Activated CD4-positive, alpha-beta T cell treated with anti-CD3 and anti-CD28 coated beads, Interleukin-2, amount 10 ng/mL, durations not matched to agents 7 days and 5 days (primary cell): ENCODE measurements around the gene HAPSTR1. TPM values are rescaled to one million over a fixed set of nuclear protein-coding genes. Genes with fewer than 3 reads are reported as not detected.
A peak's percentile ranks its signal among the peaks of the same experiment; 100 is the strongest.
"Not testable (repeated sequence)": the region's sequence is repeated elsewhere in the genome, so short reads cannot be mapped to it uniquely, and the experiment has no call there.

Experiments used
- CTCF ChIA-PET: fragments of 350-600 bp; sonication (Branson Sonifier 250); formaldehyde crosslinking; loops from one replicate; lab custom pipeline; 2021; ENCODE audit warnings: antibody characterized with exemption; lab: Charles Lee
- POLR2A ChIA-PET: fragments of 350-600 bp; sonication (Branson Sonifier 250); formaldehyde crosslinking; loops from one replicate; lab custom pipeline; 2021; ENCODE audit warnings: antibody characterized with exemption; lab: Charles Lee
- DNase-seq: peaks from one replicate; pipeline ENCODE4 v3.0.0-alpha.2; 2020
- H3K27ac Mint-ChIP-seq: one replicate; pipeline ENCODE4 v1.8.0; 2021; ENCODE audit warnings: mild to moderate bottlenecking, moderate library complexity, mixed read lengths
- H3K27me3 Mint-ChIP-seq: one replicate; pipeline ENCODE4 v1.8.0; 2021; ENCODE audit warnings: mixed read lengths
- H3K36me3 Mint-ChIP-seq: one replicate; pipeline ENCODE4 v1.8.0; 2021; ENCODE audit warnings: low read depth, mixed read lengths
- H3K4me1 Mint-ChIP-seq: one replicate; pipeline ENCODE4 v1.8.0; 2021; ENCODE audit warnings: mixed read lengths
- H3K4me3 Mint-ChIP-seq: one replicate; pipeline ENCODE4 v1.8.0; 2021; ENCODE audit warnings: mild to moderate bottlenecking, moderate library complexity, mixed read lengths
- H3K9me3 Mint-ChIP-seq: one replicate; pipeline ENCODE4 v1.8.0; 2021; ENCODE audit warnings: mixed read lengths
- total RNA-seq, 2 experiments: library from RNA; stranded (reverse); gene quantifications; one replicate each; pipeline ENCODE4 v1.2.3, GENCODE V29; 2021

HAPSTR1 gene
- total RNA-seq, 2 experiments from 2014 or later: 55.0 to 55.6 TPM

DNA sequence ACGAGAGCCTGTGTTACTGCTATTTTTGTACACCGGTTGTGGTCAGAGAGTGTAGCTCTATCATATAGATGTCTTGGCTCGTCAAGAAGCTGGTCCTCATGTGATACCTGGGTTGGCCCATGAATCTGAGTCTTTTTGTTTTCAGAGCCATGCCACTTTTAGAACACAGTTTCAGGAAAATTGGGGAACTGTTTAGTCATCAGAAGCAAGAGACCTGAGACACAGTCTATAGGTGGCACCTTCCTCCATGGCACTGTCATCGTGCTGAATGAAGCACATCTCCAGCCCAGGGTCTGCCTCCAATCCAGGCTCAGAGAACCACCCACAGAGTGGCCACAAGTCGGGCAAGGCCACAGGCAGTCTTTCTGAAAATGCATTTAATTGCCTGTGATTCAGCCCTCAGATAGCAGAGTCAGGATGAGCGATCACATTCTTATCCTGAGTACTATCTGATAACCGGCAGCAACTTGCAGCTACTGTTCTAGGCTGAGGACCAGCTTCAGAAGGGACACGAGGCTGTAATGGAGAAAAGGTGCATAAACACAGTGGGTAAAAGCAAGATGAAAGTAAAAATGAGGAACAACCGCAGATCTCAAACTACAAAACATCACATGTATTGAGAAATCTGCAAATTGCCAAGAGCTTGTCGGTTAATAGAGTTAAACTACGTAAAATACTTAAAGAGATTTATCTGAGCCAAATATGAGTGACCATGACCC lies 14.2 kb upstream of the HAPSTR1 start:
- Mint-ChIP-seq H3K4me1 (peaks cover 46% of the 10 kb centered on the region), H3K4me3 (no peak overlapping the region), H3K36me3 (peaks cover 20% of the 10 kb centered on the region), H3K27me3 (no peaks in the 10 kb centered on the region), H3K27ac (peak overlapping the region; percentile 80), H3K9me3 (peaks cover 15% of the 10 kb centered on the region)
- POLR2A ChIA-PET: no interaction called here
- no peak for DNase-seq
- CTCF ChIA-PET: interaction anchor here (1.0 to 3.4 kb wide), 4 partner anchors 11 to 68 kb away, joined by 4 to 11 read pairs (median 4); partner anchors contain the start of gene HAPSTR1

DNA sequence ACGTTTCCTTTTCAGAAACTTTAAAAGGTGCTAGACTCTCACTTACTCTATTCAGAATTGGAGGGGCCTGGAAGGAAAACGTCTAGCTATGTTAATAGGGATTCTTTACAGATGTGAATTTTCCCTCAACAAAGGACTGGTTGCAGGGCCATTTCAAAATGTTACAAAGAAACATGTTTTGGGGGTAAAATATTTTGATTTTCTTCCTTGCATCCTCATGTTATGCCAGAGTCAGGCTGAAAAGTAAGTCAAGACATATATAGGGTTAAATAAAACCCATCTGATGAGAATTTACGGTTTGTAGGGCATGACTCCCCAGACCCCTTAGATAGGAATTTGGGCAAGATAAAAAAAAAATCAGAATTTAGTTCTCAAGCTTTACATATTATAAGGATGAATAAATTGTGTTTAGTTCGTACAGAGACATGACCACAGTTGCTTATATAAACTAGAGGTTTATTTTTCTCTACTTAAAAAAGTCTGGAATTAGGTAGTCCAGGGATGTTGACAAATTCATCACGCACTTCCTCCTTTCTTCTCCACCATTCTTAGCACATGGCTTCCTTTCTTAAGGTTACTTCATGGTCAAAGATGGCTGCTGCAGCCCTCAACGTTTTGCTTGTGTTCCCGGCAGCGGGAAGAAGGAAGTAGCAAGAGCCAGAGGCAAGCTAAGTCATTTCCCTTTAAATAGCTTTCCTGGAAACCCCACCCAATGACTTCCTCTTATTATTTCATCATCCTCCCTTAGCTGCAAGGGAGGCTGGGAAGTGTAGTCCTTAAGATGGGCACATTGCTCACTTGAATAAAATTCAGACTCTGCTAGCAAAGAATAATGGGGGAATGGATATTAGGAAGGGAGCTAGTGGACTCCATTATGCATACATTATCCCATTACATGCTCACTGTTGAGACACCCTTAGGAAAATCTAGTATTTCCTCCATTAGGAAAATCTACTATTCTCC lies 12.7 kb upstream of the HAPSTR1 start:
- POLR2A ChIA-PET: interaction anchor here (1.6 kb wide), 1 partner anchor 12 kb away, joined by 9 read pairs; the partner anchor contains the start of gene HAPSTR1
- H3K4me3 Mint-ChIP-seq, H3K27me3 Mint-ChIP-seq: not testable (repeated sequence)
- DNase-seq: peak; percentile 79
- Mint-ChIP-seq H3K4me1 (peaks cover 34% of the 10 kb centered on the region), H3K9me3 (peaks cover 15% of the 10 kb centered on the region), H3K27ac (peak overlapping the region; percentile 93), H3K36me3 (peaks cover 20% of the 10 kb centered on the region)
- CTCF ChIA-PET: interaction anchor here (1.0 to 3.4 kb wide), 4 partner anchors 10 to 30 kb away, joined by 4 to 11 read pairs (median 6); partner anchors contain the start of gene HAPSTR1

DNA sequence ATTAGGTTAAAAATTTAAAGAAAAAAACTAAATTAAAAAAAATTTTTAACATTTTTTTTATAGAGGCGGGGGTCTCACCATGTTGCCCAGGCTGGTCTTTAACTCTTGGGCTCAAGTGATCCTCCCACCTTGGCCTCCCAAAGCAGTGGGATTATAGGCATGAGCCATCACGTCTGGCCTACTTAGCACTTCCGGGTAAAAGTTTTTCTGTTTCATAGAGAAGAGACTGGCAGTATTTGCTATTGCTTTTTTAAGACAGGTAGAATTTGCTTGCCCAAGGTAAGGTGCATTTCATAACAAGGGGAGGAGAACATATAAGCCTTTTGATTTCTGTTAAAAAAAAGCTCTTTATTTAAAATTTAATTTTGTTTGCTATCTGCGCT lies 12.0 kb upstream of the HAPSTR1 start:
- Mint-ChIP-seq H3K27ac (peak overlapping the region; percentile 82), H3K9me3 (peaks cover 15% of the 10 kb centered on the region), H3K4me3 (no peak overlapping the region), H3K36me3 (peaks cover 20% of the 10 kb centered on the region), H3K27me3 (no peaks in the 10 kb centered on the region), H3K4me1 (peaks cover 34% of the 10 kb centered on the region)
- no peak for DNase-seq
- ChIA-PET CTCF (interaction anchor here (1.4 to 3.4 kb wide), 3 partner anchors 10 to 31 kb away, joined by 4 to 11 read pairs (median 8); partner anchors contain the start of gene HAPSTR1), POLR2A (interaction anchor here (0.8 to 1.6 kb wide), 2 partner anchors 12 kb away, joined by 3 to 9 read pairs; partner anchors contain the start of gene HAPSTR1)

DNA sequence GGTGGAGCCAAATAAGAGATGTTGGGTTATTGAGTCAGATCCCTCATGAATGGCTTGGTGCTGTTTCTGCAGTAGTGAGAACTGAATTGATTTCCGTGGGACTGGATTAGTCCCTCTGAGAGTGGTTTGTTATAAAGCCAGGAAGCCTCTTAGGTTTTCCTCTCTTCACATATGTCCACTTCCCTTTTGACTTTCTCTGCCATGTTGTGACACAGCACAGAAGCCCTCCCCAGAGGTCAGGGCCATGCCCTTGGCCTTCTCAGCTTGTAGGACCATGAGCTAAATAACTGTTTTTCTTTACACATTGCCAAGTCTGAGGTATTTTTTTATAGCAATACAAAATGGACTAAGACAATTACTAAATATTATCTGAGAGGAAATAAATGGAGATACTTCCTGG lies 10.3 kb upstream of the HAPSTR1 start:
- Mint-ChIP-seq H3K4me3 (no peak overlapping the region), H3K9me3 (peaks cover 15% of the 10 kb centered on the region), H3K27me3 (no peaks in the 10 kb centered on the region), H3K36me3 (peaks cover 20% of the 10 kb centered on the region), H3K4me1 (peaks cover 31% of the 10 kb centered on the region), H3K27ac (peak overlapping the region; percentile 50)
- no peak for DNase-seq
- CTCF ChIA-PET: no interaction called here
- POLR2A ChIA-PET: no interaction called here

DNA sequence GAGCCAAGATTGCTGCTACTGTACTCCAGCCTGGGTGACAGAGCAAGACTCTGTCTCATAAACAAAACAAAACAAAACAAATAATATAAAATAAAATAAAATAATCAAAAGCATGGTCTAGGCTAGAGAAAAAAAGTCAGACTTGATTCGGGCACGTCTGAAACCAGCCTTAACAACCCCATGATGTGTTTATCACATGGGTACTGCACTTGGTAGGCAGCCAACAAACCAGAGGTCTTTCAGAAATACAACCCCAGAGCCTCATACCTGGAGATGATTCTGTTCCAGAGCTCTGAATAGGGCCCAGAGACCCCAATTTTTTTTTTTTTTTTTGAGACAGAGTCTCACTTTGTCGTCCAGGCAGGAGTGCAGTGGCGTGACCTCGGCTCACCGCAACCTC lies 9.6 kb upstream of the HAPSTR1 start:
- Mint-ChIP-seq H3K4me3 (no peak overlapping the region), H3K27me3 (no peaks in the 10 kb centered on the region), H3K36me3 (peaks cover 20% of the 10 kb centered on the region), H3K27ac (no peak overlapping the region), H3K4me1 (peaks cover 26% of the 10 kb centered on the region), H3K9me3 (peaks cover 15% of the 10 kb centered on the region)
- ChIA-PET POLR2A (no interaction called here), CTCF (no interaction called here)
- no peak for DNase-seq

DNA sequence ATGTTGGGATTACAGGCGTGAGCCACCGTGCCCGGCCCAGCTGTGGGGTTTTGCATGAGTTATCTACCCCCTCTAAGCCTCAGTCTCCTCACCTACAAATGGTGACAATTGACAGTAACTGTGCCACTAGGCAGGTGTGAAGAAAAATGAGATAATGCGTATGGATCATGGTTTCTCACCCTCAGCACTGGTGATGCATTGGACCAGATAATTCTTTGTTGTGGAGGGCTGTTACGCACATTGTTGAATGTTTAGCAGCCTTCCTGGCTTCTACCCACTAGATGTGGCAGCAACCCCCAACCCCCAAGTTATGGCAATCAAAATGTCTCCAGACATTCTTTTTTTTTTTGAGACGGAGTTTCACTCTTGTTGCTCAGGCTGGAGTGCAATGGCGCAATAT lies 9.0 kb upstream of the HAPSTR1 start:
- peaks cover 12% of the 10 kb centered on the region for H3K9me3 Mint-ChIP-seq
- peaks cover 15% of the 10 kb centered on the region for H3K36me3 Mint-ChIP-seq
- no peak overlapping the region for H3K4me3 Mint-ChIP-seq
- ChIA-PET POLR2A (no interaction called here), CTCF (no interaction called here)
- peaks cover 21% of the 10 kb centered on the region for H3K4me1 Mint-ChIP-seq
- no peak for DNase-seq
- H3K27ac Mint-ChIP-seq: no peak overlapping the region
- no peaks in the 10 kb centered on the region for H3K27me3 Mint-ChIP-seq

DNA sequence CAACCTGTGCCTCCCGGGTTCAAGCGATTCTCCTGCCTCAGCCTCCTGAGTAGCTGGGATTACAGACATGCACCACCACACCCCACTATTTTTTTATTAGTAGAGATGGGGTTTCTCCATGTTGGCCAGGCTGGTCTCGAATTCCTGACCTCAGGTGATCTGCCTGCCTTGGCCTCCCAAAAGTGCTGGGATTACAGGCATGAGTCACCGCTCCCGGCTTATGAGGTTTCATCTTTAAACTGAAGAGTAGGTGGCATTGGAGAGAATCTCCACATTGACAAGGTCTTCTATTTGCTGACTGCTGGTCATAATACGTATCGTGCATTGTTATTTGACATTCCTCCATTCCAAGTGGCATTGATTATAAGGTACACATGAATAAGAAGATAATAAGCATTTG lies 3.7 kb upstream of the HAPSTR1 start:
- H3K4me3 Mint-ChIP-seq, H3K27me3 Mint-ChIP-seq, H3K9me3 Mint-ChIP-seq, H3K4me1 Mint-ChIP-seq, DNase-seq, H3K36me3 Mint-ChIP-seq, H3K27ac Mint-ChIP-seq, POLR2A ChIA-PET: not testable (repeated sequence)
- CTCF ChIA-PET: interaction anchor here (1.1 kb wide), 1 partner anchor 9 kb away, joined by 4 read pairs; no protein-coding TSS in a partner anchor

DNA sequence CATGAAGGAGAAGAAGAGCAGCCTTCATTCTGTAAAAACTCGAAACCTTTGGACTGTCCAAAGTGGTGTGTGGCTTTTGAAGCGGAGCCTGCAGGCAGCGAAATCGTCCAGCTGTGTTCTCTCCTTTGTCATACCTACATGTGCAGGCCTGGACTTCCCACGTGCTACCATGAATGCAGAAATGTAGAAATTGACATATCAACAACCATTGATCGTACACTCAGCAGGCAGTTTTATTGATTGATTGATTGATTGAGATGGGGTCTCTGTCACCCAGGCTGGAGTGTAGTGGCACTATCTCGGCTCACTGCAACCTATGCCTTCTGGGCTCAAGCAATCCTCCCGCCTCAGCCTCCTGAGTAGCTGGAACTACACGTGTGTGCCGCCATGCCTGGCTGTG lies 2.6 kb upstream of the HAPSTR1 start:
- H3K4me3 Mint-ChIP-seq: no peak overlapping the region
- H3K27ac Mint-ChIP-seq: peak overlapping the region; percentile 25
- CTCF ChIA-PET: interaction anchor here (1.1 kb wide), 1 partner anchor 10 kb away, joined by 4 read pairs; no protein-coding TSS in a partner anchor
- no peaks in the 10 kb centered on the region for H3K9me3 Mint-ChIP-seq
- POLR2A ChIA-PET: no interaction called here
- no peaks in the 10 kb centered on the region for H3K27me3 Mint-ChIP-seq
- DNase-seq: no peak
- H3K4me1 Mint-ChIP-seq: peaks cover 11% of the 10 kb centered on the region
- H3K36me3 Mint-ChIP-seq: peaks cover 14% of the 10 kb centered on the region

DNA sequence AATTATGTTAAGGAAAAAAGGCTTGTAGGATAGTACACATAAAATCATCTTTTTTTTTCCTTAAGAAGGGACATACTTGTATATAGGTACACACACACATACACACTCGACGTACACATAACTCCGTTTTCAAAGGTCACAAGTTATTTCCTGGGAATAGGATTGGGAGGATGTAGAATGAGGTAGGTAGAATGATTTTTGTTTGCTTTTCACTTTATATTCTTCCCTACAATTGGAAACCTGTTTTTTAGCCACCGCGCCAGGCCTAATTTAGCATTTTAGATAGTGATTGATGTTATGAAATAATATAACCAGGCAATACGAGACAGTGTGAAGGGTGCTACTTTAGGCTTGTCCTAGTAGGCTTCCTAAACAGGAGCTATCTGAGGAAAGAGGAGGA lies 1.8 kb upstream of the HAPSTR1 start:
- peaks cover 18% of the 10 kb centered on the region for H3K4me1 Mint-ChIP-seq
- H3K9me3 Mint-ChIP-seq: no peaks in the 10 kb centered on the region
- POLR2A ChIA-PET: no interaction called here
- H3K27me3 Mint-ChIP-seq: no peaks in the 10 kb centered on the region
- H3K4me3 Mint-ChIP-seq: peak overlapping the region; percentile 87
- H3K36me3 Mint-ChIP-seq: peaks cover 20% of the 10 kb centered on the region
- CTCF ChIA-PET: no interaction called here
- DNase-seq: no peak
- peak overlapping the region; percentile 99 for H3K27ac Mint-ChIP-seq

DNA sequence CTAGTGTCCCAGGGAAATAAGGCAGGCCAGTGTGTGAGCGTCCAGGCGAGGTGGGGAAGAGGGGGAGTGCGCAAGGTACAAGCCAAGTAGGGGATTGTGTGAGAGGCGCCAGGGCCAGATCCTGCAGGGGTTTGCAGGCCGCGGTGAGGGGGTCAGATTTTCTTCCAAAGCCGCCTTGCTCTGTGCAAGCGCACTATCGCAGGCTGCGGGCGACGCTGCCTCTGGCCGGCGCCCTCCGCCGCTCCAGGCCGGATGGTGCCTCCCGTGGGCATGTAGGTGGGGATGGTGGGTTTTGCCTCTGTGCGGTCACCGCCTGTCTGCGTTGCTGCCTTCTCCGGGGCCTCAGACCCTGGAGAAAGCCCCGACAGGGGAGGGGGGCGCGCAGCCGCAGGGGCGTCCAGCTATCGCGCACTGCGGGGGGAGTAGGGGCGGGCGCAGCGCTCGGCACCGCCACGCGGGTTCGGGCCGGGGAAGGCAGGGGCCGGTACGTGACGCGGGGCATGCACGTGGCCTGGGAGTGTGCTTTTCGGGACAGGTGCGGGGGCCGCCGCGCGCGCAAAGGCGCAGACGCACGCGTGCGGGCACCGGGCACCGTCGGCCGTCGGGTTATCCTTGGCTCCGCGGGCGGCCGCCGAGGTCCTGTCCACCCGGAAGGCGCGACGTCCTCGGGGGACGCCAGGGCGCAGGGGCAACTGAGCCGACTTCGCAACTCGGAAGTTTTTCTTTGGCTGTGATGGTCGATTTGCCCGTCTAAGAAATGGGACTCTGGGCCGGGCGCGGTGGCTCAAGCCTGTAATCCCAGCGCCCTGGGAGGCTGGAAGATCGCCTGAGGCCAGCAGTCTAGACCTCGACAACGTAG lies 1.1 kb upstream of the HAPSTR1 start:
- peaks cover 23% of the 10 kb centered on the region for H3K36me3 Mint-ChIP-seq
- no peaks in the 10 kb centered on the region for H3K27me3 Mint-ChIP-seq
- H3K9me3 Mint-ChIP-seq: no peaks in the 10 kb centered on the region
- peak overlapping the region; percentile 87 for H3K4me3 Mint-ChIP-seq
- peaks cover 21% of the 10 kb centered on the region for H3K4me1 Mint-ChIP-seq
- DNase-seq: peak; percentile 53
- POLR2A ChIA-PET: interaction anchor here (0.9 kb wide), 1 partner anchor 18 kb away, joined by 9 read pairs; no protein-coding TSS in a partner anchor
- H3K27ac Mint-ChIP-seq: peak overlapping the region; percentile 99
- CTCF ChIA-PET: interaction anchor here (1.2 to 2.8 kb wide), 2 partner anchors 12 to 18 kb away, joined by 3 to 11 read pairs; no protein-coding TSS in a partner anchor

DNA sequence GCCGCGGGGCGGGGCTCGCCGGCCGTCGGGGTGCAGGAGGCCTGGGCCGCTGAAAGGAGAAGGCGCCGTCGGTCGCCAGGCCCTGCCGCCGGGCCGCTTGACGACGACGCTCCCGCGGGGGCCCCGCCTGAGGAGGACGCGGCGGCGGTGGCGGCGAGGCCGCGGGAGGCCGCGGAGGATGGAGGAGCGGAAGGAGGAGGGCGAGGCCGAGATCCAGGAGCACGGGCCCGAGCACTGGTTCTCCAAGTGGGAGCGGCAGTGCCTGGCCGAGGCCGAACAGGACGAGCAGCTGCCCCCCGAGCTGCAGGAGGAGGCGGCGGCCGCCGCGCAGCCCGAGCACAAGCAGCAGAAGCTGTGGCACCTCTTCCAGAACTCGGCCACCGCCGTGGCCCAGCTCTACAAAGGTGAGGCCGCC lies 430 bp downstream of the HAPSTR1 start:
- H3K9me3 Mint-ChIP-seq: no peaks in the 10 kb centered on the region
- H3K4me1 Mint-ChIP-seq: peaks cover 34% of the 10 kb centered on the region
- H3K36me3 Mint-ChIP-seq: peaks cover 35% of the 10 kb centered on the region
- H3K27ac Mint-ChIP-seq: peak overlapping the region; percentile 81
- peak; percentile 43 for DNase-seq
- CTCF ChIA-PET: interaction anchor here (1.2 to 2.8 kb wide), 4 partner anchors 10 to 20 kb away, joined by 3 to 11 read pairs (median 7); no protein-coding TSS in a partner anchor
- peak overlapping the region; percentile 67 for H3K4me3 Mint-ChIP-seq
- POLR2A ChIA-PET: no interaction called here
- H3K27me3 Mint-ChIP-seq: no peaks in the 10 kb centered on the region
